Fibroblast of skin of abdomen (primary cell): ENCODE data around the gene MGME1.

Experiments used
- DNase-seq: peaks from one replicate; pipeline ENCODE4 v3.0.0-alpha.2; 2013

The MGME1 gene

DNA sequence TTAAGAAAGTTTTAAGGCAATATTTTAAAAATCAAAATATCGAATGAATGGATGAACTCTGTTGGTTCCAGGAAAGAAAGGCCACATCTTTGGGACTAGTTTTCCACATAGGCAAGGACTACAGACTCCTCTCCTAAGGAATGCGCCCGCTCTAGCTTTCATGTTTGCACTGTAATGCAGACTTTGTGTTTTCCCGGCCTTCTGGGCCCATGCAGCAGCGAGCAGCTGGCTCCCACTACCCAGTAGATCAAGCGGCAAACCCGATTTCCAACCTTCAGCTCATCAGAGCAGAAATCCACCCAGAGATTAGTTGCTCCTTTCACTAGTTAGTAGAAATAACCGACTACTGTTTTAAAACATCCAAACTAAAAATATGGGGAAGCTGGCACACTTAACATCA lies 61.2 kb downstream of the MGME1 start:
- DNase-seq, result no peak

DNA sequence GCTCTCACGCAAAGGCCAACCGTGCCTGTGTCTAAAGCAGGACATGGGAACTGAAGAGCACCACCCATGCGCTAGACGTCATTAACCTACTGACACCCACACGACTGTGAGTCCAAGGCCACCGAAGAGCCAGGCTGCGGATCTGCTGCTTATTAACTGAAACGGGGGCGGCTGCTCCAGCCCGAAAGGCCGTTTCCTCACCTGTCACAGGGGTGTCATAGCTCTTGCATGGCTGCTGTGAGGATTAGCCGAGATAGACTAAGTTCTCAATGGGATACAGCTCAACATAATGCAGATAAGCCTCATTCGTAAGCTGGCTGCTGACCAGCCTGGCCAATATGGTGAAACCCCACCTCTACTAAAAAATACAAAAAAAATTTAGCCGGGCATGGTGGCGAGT lies 62.2 kb downstream of the MGME1 start:
- DNase-seq, result no peak

DNA sequence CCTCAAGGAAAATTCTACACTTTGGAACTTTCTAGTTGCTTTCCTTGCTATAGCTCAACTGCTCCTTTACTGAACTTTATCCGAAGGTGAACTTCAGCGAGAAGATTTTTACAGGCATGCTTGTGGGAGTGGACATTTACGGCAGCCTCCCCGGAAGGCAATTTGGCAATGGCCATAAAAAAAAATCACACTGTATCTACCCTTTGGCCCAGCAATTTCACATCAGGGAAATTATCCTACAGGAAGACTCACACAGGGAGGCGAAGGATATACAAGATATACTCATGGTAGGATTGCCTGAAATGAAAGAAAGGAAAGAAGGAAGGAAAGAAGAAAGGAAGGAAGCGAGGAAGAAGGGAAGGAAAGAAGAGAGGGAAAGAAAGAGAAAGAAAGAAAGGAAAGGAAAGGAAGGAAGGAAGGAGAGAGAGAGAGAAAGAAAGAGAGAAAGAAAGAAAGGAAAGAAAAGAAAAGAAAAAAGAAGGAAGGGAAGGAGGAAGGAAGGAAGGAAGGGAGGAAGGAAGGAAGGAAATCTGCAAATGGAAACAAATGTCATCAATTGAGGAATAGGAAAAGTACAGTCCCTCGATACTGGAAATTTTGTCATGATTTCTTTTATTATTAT lies 63.2 kb downstream of the MGME1 start:
- no peak for DNase-seq

DNA sequence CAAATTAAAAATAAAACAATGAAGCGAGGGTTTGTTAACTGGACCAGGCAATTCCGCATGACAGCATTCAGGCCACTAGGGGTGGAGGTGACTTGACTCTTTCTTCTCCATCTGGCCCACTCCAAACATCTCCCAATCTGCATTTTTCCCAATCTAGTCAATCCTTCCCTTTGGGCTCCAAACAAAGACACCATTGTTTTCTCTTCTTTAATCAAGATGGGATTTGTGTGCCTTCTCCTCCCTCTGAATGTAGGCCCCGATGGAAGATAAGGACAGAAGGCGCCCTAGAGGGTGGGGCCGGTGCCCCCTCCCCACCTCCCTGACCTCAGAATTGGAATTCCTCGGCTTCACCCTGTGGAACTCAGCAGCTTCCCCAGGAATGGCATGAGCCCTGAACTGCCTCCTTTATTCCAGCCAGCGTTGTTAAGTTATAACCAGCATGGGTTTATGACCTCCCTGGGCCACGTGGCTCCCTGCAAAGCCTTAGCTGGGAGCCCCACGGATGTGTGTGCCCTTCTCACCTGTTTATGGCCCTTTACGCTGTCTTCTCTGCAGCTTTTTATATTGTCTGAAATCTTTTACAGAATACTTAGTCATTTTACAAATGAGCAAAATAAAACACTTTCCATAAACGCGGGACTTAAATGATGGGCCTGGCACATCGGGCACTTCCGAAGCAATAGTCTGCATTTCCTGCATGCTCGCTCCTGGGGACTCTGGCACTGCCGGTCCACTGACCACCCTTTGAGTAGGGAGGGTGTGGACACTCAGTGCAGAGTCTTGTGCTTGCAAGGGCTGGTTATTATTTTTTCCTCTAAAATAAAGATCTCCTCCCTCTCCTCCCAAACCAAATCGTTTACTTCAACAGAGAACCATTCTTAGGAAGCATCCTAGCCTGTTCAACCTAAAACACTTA lies 64.4 kb downstream of the MGME1 start:
- DNase-seq, result no peak

DNA sequence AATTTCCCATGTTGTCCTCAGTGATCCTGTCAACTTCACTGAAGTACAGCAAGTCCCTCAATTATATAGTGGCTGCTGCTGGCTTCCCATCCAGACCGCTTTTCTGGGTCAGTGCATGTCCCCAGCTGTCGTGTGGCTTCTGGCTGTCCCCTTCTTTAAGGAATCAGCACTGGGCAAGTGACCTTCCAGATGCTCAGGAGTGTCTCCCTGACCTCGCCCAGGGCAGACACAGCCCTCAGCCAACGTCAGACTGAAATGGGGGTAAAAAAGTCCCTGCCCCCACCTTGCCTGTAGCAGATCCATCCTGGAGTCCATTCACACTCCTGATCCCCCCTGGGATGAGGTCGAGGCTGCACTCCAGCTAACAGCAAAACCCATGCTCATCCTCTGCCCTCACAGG lies 65.2 kb downstream of the MGME1 start:
- no peak for DNase-seq

DNA sequence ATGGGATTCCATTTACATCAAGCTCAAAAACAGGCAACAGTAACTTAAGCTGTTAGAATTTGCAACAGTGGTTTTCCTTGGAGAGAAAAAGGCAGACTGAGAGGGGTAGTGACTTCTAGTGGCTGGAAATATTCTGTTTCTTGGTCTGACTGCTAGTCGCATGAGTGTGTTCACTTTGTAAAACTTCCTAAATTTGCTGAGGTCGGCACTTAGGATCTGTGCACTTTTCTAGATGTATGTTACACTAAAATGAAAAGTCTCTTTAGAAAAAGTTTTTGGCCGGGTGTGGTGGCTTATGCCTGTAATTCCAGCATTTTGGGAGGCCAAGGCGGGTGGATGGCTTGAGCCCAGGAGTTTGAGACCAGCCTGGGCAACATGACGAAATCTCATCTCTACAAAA lies 70.2 kb downstream of the MGME1 start:
- no peak for DNase-seq
